NK-92 (cell line): ENCODE measurements around the gene SLC37A3.
"Not testable (repeated sequence)": the region's sequence is repeated elsewhere in the genome, so short reads cannot be mapped to it uniquely, and the experiment has no call there.

ENCODE experiments used
- DNase-seq: peaks from one replicate; lab custom pipeline; 2025; ENCODE audit not compliant: unreplicated experiment; lab: John Stamatoyannopoulos, UW

Gene SLC37A3, protein sequence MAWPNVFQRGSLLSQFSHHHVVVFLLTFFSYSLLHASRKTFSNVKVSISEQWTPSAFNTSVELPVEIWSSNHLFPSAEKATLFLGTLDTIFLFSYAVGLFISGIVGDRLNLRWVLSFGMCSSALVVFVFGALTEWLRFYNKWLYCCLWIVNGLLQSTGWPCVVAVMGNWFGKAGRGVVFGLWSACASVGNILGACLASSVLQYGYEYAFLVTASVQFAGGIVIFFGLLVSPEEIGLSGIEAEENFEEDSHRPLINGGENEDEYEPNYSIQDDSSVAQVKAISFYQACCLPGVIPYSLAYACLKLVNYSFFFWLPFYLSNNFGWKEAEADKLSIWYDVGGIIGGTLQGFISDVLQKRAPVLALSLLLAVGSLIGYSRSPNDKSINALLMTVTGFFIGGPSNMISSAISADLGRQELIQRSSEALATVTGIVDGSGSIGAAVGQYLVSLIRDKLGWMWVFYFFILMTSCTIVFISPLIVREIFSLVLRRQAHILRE

DNA sequence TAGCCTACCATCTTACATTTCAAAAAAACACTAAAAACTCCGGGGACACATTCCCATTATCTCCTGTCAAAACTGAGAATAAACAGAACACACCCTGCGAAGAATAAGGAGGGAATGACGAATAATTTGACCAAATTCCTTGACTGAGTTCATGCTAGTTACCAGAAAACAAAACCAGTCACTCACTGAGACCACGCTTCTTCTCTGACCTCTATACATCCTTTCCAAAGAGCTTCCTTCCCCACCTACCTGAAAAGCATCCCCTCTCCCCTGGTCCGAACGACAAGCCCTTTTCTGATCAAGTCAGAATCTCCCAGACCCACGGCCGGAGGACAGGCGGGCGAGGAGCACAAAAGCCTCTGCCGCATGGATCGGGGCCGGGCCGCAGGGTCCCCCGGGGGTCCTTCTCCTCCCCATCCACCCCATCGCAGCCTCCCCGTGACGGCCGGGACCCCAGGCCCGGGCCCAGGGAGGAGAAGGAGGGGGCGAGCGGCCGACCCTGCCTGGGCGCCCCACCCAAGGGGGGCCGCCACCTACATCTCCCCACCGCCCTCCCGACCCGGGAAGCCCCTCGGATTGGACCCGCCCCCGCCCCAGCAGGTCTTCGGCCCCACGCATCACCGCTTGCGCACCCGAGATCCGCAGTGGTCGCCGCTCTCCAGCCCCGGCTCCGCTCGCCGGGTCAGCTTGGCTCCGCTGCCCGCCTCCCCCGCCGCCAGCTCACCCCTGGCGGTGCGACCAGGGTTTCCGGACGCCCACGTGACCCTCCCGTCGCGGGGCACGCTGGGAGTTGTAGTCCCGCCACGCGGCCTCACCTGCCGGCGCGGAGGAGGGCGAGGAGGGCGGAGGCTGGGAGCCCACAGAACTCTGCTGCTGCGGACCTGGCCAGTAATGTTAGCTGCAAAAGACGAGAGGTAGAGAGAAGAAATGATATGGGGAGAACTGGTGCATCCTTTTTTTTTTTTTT is at the start of gene SLC37A3:
SLC37A3 (minus strand) TSS at position 747 of the 967 bp plus-strand sequence. CDS start 16,004 bp downstream, outside the sequence.
- peak; percentile 21 for DNase-seq

DNA sequence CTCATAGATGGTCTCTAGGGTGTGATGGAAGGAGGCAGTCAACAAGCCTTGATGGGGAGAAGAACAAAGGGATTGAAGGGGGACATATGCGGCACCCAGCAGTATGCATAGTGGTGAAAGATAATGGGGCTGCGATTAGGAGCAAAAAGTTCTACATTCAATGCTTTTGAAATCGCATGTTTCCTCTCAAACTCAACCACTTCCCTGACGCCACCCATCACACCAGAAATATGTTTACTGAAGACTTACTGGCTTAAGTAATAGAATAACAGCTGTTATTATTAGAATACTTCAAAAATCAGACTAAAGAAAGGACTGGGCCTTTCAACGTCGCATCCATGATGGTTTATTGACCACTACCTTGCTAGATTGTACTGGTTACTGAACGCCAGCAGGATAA is 49.5 kb upstream of the SLC37A3 start:
- DNase-seq, result no peak

DNA sequence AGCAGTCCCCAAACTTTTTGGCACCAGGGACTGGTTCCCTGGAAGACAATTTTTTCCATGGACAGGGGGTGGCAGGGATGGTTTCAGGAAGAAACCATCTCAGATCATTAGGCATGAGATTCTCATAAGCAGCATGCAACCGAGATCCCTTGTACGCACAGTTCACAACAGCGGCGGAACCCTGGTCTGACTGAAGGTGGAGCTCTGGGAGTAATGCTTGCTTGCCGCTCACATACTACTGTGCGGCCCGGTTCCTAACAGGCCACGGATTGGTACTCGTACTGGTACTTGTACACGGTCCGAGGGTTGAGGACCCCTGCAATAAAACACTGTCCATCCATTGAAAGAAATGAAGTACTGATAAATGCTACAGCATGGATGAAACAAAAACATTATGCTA is 48.1 kb upstream of the SLC37A3 start:
- DNase-seq, result no peak

DNA sequence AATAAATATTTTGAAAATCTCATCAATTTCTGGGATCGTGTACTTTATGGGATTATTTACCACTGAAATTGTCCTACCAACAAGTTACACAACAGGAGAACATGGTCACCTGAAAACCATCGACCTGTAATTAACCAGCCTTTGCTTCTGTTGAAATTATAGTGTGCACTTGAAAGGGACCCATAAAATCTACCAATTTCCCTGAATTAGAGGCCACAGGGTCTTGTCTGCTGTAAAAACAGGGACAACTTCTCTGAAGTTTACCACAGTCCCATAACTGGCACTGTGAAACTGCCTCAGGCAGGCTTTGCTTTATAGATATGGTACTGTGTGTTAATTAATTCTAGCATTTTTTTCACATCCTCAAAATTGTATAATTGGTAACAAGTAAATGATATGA is 43.2 kb upstream of the SLC37A3 start:
- no peak for DNase-seq

DNA sequence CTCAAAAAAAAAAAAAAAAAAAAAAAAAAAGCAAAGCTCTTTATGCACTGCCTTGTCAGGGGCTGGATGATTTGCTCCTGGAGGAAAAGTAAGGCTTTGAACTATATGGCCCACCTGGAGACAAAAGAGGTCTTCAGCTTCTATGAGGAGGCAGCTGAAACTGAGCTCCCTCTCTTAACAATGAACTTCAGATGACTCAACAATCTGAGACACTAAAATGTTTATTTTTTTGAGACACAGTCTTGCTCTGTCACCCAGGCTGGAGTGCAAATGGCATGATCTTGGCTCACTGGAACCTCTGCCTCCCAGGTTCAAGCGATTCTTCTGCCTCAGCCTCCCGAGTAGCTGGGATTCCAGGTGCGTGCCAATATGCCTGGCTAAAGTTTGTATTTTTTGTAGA is 42.3 kb upstream of the SLC37A3 start:
- no peak for DNase-seq

DNA sequence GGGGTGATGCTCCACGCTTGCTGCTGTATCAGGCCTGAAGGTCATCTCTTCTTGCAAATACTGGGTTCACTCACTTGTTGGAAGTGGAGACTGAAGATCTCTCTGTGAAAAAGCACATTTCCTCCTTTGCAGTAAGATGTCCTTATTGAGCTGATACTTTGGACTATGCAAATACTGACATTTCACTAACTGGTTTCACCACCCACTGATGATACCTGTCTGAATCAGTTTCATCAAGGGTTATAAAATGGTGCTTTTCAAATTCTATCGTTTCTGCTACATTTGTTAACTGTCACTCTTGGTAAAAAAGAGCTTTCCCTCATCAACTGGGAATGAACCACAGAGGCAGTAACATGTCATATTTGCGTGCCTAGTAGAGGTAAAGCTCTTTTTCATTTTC is 41.0 kb upstream of the SLC37A3 start:
- DNase-seq, result no peak

DNA sequence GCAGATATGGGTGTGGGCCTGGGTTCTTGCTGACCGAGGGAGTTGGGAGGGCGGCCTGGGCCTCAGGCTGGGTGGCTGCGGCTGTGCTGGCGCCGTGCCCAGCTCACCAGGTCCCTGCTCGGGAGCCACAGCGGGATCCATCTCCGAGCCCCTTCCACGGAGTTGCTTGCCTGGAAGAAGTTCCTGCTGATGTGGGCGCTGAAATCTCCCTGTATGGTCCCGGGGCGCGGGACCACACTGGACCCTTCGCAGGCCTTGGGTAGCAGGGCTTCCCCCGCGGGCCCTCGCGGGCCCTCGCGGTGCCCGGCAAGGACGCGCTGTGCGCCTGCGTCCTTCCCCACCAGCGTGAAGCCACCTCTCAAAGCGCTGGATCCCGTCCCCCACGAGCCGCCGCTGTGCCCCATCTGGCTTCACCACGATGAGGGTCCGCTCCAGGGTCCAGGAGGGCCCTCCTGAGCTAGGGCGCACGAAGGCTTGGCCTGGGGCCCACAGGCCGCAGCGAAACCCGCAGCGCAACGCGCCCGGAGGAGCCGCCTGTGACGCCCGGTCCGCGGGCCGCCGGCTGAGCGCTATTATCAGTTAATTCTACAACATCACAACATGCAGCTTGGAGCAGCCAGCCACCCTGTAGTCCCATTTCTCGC is 37.0 kb upstream of the SLC37A3 start:
- DNase-seq, result no peak

DNA sequence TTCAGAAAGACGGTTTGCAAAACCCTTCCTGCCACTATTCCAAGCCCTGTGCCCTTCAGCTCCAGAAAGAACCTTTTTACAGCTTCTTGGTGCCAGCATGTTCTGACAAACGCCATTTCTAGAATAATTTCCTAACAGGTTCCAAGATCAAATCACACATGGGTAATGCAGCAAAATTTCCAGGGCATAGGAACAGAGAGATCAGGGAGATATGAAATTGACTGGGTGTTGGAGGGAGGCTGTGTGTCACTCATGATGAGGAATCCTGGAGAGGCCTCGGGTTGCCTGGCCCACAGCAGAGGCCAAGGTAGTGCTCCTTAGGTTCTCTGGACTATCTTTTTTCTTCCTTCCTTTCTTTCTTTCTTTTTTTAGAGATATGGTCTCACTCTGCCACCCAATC is 35.1 kb upstream of the SLC37A3 start:
- no peak for DNase-seq

DNA sequence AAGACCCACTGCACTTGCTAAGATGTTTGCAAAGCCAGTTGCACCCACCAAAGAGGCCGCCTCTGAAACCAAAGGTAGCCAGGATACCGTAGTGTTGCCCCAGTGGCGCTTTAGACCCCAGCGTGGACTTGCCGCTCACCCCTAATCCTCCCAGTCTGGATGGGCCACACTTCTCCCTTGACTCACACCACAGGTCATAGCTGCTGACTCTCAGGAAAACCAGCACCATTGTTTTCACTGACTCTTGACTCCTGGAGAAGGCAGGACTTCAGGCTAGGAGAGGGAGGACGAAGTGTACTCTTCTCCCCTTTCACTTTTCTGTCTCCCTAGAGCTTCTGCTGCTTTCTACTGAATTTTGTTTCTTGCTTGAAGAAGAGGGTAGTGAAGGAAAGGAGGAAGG is 27.8 kb upstream of the SLC37A3 start:
- no peak for DNase-seq

DNA sequence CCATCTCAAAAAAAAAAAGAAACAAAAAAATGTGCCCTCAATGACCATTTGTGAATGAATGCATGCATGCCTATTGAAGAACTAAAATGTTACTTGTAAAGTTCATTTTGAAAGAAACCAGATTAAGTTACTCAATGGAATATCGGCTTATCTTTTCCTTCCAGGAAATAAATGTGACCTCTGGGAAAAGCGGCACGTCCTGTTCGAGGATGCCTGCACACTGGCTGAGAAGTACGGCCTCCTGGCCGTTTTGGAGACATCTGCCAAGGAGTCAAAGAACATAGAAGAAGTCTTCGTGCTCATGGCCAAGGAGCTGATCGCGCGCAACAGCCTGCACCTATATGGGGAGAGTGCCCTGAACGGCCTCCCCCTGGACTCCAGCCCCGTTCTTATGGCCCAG is 27.4 kb upstream of the SLC37A3 start:
- no peak for DNase-seq

DNA sequence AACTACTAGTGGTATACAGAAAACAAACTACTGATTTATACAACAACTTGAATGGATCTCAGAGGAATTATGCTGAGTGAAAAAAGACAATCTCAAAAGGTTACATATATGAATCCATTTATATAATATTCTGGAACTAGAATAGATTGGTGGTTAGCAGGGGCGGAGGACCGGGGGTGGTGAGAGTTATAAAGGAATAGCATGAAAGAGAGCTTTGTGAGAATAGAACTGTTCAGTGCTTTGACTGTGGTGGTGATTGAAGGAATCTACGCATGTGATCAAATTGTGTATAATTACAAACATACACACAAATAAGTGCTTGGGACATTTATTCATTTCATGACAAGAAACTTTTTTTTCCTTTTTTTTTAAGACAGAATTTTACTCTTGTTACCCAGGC is 25.2 kb upstream of the SLC37A3 start:
- DNase-seq, result no peak

DNA sequence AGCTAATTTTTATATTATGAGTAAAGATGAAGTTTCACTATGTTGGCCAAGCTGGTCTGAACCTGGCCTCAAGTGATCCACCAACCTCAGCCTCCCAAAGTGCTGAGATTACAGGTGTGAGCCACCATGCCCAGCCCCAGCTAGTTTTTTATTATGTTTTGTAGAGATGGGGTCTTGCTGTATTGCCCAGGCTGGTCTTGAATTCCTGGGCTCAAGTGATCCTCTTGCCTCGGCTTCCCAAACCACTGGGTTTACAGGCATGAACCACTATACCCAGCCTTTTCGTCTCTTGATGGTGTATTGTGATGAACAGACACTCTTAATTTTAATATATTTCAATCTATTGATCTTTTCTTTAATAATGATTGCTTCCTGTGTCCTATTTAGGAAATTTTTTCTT is 23.2 kb upstream of the SLC37A3 start:
- no peak for DNase-seq

DNA sequence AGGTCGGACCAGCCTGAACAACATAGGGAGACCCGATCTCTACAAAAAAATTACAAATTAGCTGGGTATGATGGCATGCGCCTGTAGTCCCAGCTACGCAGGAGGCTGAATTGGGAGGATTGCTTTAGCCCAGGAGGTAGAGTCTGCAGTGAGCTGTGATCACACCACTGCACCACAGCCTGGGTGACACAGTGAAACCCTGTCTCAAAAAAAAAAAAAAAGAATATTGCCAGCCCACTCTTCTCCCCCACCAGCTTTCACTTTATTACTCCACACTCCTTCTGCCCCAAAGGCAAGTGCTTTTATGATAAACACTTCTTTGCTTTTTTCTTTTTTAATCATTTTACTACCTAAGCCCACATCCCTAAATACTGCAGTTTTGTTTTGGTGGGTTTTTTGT is 20.3 kb upstream of the SLC37A3 start:
- DNase-seq, result no peak

DNA sequence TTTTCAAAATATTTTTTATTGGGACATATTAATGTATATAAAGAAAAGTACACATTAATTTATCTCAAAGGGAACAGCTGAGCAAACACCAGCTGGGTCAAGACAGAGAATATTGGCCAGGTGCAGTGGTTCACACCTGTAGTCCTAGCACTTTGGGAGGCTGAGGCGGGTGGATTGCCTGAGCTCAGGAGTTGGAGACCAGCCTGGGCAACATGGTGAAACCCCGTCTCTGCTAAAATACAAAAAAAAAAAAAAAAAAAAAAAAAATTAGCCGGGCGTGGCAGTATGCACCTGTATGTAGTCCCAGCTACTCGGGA is 19.8 kb upstream of the SLC37A3 start:
- DNase-seq, result not testable (repeated sequence)

DNA sequence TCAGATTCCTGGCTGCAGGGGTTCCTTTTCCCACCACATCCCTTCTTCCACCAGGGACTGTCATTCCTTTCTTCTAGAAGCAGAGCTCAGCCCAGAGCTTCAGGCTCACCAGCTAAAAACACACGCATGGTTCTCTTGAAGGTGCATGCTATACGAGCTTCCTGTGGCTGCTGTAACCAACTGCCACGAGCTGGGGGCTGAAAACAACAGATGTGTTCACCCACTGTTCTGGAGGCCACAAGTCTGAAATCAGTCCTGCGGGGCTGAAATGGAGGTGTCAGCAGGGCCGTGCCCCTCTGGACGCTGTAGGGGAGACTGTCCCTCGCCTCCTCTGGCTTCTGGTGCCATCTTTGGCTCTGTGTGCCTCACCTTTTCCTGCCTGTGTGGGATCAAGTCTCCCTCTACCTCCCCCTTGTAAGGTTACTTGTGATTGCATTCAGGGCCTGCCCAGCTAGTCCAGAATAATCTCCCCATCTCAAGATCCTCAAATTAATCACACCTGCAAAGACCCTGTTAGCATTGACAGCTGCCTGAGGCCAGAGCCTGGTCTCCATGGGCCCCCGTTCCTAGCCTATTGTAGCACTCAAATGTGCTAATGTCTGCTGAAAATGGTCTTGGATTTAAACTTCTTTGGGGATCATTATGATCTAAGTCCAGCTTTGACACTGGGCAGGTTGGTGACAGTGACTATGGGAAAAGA is 19.3 kb upstream of the SLC37A3 start:
- no peak for DNase-seq

DNA sequence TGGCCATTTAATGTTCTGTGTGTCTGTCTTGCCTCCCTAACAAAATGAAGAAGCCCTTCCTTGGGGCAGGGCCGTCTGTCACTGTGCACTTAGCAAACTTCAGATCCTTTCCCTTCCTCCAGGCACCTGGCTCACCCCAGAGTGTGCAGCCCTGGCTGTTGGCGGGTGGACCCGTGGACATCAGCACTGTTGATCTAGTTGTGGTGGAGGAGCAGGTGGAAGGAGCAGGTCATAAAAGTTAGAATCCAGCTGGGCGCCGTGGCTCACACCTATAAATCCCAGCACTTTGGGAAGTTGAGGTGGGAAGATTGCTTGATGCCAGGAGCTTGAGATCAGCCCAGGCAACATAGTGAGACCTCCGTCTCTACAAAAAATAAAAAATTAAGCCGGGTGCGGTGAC is 18.2 kb upstream of the SLC37A3 start:
- DNase-seq, result no peak

DNA sequence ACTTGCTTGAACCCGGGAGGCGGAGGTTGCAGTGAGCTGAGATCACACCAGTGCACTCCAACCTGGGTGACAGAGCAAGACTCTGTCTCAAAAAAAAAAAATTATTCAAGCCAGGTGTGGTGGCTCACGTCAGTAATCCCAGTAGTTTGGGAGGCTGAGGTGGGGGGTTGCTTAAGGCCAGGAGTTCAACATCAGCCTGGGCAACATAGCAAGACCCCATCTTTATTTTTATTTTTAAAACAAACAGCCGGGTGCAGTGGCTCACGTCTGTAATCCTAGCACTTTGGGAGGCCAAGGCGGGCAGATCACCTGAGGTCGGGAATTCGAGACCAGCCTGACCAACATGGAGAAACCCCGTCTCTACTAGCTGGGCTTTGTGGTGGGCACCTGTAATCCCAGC is 17.5 kb upstream of the SLC37A3 start:
- not testable (repeated sequence) for DNase-seq

DNA sequence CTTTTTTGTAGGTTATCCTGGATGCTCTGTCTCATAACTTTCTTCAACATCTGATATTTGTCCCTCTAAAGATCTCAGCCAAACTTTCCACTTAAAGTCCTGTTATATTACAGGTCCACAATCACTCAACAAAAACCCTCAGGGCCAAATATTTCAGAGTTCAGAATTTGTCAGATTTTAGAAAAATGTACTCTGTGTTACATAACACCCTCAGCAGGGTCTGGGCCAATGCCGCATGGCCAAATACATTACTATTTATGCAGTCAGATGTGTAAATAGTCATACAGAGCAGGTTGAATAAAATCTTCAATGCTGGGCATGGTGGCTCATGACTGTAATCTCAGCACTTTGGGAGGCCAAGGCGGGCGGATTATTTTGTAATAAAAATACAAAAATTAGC is 17.0 kb upstream of the SLC37A3 start:
- no peak for DNase-seq

DNA sequence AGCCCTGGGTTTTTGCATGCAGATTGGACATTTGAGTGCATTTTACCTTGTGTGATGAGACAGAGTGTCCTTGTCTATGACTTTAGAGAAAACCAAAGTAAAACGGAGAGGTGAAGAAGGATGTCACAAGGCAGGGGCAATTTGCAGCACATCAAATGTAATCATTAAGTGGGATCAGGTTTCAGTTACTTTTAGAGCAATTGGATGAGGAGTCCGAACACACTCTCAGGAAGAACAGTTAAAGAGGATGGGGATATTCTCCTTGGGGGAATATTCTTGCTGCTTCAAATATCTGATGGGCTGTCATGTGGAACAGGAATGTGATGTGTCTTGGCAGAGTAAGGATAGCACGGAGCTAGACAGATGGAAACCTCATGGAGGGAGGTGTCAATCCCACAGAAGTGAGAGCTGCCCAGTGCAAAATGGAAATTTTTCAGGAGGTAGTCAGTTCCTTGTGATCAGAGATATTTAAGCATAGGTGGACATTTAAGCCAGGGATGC is 6.3 kb upstream of the SLC37A3 start:
- DNase-seq, result no peak

DNA sequence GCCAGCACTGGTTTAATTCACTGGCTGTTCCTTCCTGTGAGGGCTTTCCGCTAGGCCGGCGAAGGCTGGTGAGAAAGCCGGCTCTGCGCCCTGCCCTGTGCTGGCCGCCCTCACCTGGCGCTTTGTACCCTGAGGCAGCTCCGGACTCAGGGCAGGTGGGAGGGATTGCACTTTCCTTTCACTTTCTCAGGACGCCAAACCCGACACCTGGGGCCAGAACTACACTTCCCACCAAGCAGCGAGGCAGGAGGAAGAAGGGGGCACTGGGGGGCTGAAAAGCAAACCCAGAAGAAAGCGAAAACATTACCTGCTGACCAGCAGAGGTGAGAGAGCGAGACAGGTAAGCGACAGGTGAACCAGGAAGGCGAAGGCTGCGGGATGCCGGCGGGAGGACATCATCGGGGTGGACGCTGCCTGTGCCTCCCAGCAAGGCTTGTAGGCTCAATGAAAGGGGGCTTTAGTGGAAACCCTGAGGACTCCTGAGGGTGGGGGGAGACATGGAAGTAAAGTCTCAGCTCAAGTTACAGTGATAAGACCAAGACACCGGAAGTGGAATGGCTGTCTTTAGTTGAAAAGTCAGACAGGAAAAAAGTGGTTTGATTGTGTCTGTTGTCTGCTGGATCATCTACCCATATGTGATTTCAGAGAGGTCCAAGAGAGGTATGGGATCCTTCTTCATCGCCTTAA is 5.7 kb upstream of the SLC37A3 start, which contains the start of gene RAB19:
RAB19 (plus strand) TSS at position 181 of the 687 bp plus-strand sequence. CDS start 3,589 bp downstream, outside the sequence.
- DNase-seq, result no peak
